IPS DF 6.9 (cell line): ENCODE data around the gene PLPP7.
"Not testable (repeated sequence)": the region's sequence is repeated elsewhere in the genome, so short reads cannot be mapped to it uniquely, and the experiment has no call there.

Experiments
- DNase-seq: peaks from one replicate; pipeline ENCODE4 v3.0.0-alpha.2; 2013; ENCODE audit warnings: low read depth, low spot score
- H3K27ac ChIP-seq: one replicate; pipeline ENCODE4 v1.5.1; 2013; ENCODE audit warnings: low read length, control low read depth
- H3K27me3 ChIP-seq: 2 replicates; pipeline ENCODE4 v1.6.1; 2013; ENCODE audit warnings: mild to moderate bottlenecking, low read length; ENCODE audit not compliant: control insufficient read depth, insufficient read depth
- H3K36me3 ChIP-seq: 2 replicates; pipeline ENCODE4 v1.6.1; 2013; ENCODE audit warnings: low read length; ENCODE audit not compliant: control insufficient read depth, insufficient read depth
- H3K4me1 ChIP-seq: 2 replicates; pipeline ENCODE4 v1.6.1; 2013; ENCODE audit warnings: low read length; ENCODE audit not compliant: control insufficient read depth, insufficient read depth
- H3K4me3 ChIP-seq: 2 replicates; pipeline ENCODE4 v1.5.1; 2013; ENCODE audit warnings: mild to moderate bottlenecking, low read length
- H3K9me3 ChIP-seq: 2 replicates; pipeline ENCODE4 v1.6.1; 2013; ENCODE audit warnings: low read length, inconsistent platforms; ENCODE audit not compliant: control insufficient read depth, insufficient read depth
- WGBS: extraction: QIAGEN DNeasy Blood & Tissue Kit; methylation state at CpG from one replicate; pipeline ENCODE4 v1.1.7; 2013; ENCODE audit warnings: mixed read lengths, missing lambda C conversion rate; ENCODE audit not compliant: insufficient read length, insufficient coverage; 5-methylcytosine and 5-hydroxymethylcytosine counted together

PLPP7 gene

DNA sequence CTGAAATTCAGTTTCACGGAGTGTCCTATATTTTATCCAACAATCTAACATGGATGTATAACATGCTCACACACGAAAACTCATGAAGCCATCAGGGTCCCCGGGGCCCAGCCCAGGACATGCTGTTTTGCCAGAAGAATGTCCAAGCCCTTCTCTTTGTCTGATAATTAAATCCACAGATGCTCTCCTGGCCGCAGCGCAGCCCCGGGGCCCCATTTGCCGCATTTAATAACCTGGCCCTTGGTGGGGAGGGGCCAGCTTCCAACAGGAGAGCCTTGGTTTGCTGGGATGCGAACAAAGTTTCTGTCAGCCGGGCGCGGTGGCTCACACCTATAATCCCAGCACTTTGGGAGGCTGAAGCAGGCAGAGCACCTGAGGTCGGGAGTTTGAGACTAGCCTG lies 30.0 kb downstream of the PLPP7 start:
- H3K27me3 ChIP-seq: no peaks in the 10 kb centered on the region
- no CpG with 5 or more reads among the region's 12 CpGs for WGBS
- H3K36me3 ChIP-seq: no peaks in the 10 kb centered on the region
- no peak overlapping the region for H3K27ac ChIP-seq
- H3K4me3 ChIP-seq: no peak overlapping the region
- no peak for DNase-seq
- no peaks in the 10 kb centered on the region for H3K9me3 ChIP-seq
- H3K4me1 ChIP-seq: no peaks in the 10 kb centered on the region

DNA sequence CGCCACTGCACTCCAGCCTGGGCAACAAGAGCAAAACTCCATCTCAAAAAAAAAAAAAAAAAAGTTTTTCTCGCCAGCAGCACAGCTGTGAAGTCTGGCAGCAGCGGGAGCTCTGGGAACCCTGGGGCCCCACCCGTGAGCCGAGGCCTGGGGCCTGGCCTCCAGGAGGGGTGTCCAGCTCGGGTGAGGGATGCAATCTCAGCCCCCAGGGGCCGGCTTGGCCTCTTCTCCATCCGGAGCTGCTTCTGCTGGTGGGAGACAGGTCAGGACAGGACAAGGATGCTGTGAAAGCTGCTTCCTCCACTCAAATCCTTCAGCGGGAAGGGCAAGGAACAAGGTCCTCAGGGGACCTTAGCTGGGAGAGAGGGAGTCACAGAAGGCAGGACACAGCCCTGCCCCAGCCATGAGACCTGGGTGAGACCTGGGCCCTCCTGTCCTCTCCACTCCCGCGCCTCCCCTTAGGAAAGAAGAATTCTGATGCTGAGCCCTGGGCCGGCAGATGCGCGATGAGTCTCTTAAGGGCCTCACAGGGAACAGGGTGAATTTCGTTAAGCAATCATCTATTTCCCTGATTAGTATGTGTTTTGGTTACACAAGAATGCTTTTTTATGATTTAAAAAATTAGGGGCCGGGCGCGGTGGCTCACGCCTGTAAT lies 30.6 kb downstream of the PLPP7 start:
- H3K36me3 ChIP-seq: no peaks in the 10 kb centered on the region
- no peak overlapping the region for H3K27ac ChIP-seq
- no peaks in the 10 kb centered on the region for H3K9me3 ChIP-seq
- no peaks in the 10 kb centered on the region for H3K4me1 ChIP-seq
- DNase-seq: no peak
- no peaks in the 10 kb centered on the region for H3K27me3 ChIP-seq
- no CpG with 5 or more reads among the region's 19 CpGs for WGBS
- H3K4me3 ChIP-seq: no peak overlapping the region

DNA sequence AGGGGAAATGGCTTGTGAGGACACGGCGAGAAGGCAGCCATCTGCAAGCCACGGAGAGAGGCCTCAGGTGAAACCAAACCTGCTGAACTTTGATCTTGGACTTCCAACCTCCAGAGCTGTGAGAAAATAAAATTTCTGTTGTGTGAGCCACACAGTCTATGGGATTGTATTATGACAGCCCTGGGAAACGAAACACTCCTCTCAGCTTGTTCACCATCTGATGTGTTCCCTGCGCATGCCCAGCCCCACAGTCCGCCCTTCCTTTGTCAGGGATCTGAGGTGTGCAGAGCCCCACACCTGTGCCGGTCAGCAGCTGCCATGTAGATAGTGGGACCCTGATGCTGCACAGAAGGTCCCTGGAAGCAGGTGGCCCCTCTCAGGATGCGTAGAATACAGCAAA lies 34.1 kb downstream of the PLPP7 start:
- Histone ChIP-seq H3K27me3 (no peaks in the 10 kb centered on the region), H3K9me3 (no peaks in the 10 kb centered on the region), H3K36me3 (no peaks in the 10 kb centered on the region), H3K4me1 (no peaks in the 10 kb centered on the region), H3K27ac (no peak overlapping the region), H3K4me3 (no peak overlapping the region)
- WGBS: no CpG with 5 or more reads among the region's 8 CpGs
- no peak for DNase-seq

DNA sequence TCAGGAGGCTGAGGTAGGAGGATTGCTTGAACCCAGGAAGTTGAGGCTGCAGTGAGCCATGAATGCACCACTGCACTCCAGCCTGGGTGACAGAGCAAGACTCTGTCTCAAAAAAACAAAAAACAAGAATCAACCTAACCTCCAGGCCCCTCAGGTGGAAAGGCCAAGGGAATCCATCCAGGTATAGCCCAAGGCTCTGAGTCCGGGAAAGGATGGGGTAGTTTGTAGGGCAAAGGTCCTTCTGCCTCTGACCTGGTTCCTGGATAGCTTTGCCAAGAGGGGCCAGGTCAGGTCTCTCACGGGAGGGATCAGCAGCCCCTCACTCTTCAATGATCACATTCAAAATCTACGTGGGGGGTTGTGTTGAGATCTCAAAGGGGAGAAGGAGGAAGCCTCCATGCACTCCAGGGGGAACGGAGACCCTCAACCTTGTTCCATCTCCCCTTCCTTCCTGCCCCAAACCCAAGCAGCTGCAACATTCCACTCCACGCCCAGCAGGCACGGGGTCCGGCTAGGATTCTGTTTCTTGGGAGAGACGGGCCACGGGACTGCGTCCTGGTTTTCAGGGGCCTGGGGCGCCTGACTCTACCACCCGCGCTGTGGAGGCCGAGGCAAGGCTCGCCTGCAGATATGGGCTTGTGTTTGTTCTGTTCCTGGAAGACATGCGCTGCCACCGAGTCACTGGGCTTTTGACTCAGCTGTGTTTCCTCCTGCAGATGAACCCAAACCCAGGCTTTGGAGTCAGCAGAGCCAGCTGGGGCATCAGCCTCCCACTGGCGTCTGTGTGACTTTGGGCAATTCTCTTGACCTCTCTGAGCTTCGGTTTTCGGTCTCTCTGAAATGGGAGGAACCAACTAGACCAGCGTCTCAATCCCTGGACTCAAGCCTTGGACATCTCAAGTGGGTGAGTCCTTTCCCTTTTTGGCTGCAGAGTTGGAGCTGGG lies 35.5 kb downstream of the PLPP7 start:
- H3K4me3 ChIP-seq: no peak overlapping the region
- no CpG with 5 or more reads among the region's 21 CpGs for WGBS
- H3K9me3 ChIP-seq: no peaks in the 10 kb centered on the region
- no peak overlapping the region for H3K27ac ChIP-seq
- H3K4me1 ChIP-seq: 0 out of 2 replicates have a peak, but pooled peaks cover 2% of the 10 kb centered on the region
- H3K27me3 ChIP-seq: no peaks in the 10 kb centered on the region
- no peak for DNase-seq
- no peaks in the 10 kb centered on the region for H3K36me3 ChIP-seq

DNA sequence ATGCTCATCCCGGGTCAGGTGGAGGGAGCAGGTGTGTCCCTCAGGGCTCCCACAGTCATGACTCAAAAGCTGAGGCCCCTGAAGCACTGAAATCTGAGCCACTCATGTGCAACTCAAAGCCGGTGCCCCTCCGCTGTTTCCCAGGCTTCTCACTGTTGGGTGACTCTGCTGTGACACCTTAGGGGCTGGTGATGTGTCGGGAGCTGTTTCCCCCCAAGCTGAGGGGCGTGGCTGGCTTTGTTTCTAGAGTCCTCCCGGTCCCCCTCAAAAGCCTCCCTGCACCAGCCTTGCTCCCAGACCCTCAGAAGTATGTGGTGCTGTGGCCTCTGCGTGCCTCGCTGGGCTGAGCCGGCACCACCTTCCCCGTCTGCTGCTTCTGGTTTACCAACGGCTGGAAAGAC lies 39.7 kb downstream of the PLPP7 start:
- H3K36me3 ChIP-seq: no peaks in the 10 kb centered on the region
- no peak overlapping the region for H3K4me3 ChIP-seq
- no peaks in the 10 kb centered on the region for H3K9me3 ChIP-seq
- H3K27ac ChIP-seq: no peak overlapping the region
- WGBS: no CpG with 5 or more reads among the region's 11 CpGs
- no peak for DNase-seq
- H3K4me1 ChIP-seq: peaks cover 5% of the 10 kb centered on the region; the same call in 1 of the 2 replicates
- no peaks in the 10 kb centered on the region for H3K27me3 ChIP-seq

DNA sequence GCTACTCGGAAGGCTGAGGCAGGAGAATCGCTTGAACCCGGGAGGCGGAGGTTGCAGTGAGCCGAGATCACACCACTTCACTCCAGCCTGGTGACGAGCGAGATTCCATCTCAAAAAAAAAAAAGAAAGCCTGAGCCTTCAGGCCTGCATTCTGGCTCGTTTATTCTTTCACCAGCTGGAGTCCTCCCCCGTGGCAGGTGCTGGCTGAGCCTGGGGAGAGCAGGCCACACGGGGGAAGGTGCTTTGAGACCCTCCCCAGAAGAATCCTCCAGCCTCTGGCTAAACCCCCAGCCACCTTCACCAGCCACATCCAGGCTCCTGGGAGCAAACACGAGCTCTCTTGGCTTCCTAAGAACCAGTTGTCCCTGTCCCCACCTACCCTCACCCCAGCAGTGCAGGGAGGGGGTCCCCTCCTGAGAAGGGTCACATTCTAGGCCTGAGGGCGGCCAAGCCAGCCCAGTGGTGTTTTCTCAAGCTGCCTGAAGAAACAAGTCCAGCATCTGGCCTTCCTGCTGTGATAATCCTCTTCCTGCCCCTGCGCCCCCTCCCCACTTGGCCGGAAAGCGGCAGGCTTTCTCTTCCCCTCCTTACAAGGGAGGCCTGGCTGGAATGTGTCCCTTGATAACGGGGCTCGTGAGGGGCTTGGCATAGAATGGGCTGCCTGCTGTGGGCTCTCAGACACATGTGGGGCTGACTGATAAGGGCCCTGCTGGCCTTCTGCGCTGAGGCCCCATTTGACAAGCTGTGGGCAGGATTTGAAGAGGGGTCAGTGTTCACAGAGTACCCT lies 41.5 kb downstream of the PLPP7 start:
- WGBS: no CpG with 5 or more reads among the region's 18 CpGs
- Histone ChIP-seq H3K27ac (no peak overlapping the region), H3K4me3 (no peak overlapping the region), H3K9me3 (no peaks in the 10 kb centered on the region), H3K4me1 (peaks cover 5% of the 10 kb centered on the region; the same call in 1 of the 2 replicates), H3K27me3 (no peaks in the 10 kb centered on the region), H3K36me3 (no peaks in the 10 kb centered on the region)
- DNase-seq: peak; percentile 47

DNA sequence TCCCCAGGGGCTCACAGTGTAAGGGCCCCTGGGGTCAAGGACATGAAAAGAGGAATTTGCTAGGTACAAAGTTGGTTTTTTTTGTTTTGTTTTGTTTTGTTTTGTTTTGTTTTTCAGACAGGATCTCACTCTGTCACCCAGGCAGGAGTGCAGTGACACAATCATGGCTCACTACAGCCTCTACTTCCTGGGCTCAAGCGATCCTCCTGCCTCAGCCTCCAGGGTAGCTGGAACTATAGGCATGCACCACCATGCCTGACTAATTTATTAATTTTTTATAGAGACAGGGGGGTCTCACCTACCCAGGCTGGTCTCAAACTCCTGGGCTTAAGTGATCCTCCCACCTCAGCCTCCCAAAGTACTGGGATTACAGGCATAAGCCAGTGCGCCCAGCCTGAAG lies 42.5 kb downstream of the PLPP7 start:
- not testable (repeated sequence) for H3K4me1 ChIP-seq, H3K4me3 ChIP-seq, H3K36me3 ChIP-seq, H3K27me3 ChIP-seq, DNase-seq, H3K9me3 ChIP-seq, H3K27ac ChIP-seq
- WGBS: no CpG with 5 or more reads among the region's 2 CpGs

DNA sequence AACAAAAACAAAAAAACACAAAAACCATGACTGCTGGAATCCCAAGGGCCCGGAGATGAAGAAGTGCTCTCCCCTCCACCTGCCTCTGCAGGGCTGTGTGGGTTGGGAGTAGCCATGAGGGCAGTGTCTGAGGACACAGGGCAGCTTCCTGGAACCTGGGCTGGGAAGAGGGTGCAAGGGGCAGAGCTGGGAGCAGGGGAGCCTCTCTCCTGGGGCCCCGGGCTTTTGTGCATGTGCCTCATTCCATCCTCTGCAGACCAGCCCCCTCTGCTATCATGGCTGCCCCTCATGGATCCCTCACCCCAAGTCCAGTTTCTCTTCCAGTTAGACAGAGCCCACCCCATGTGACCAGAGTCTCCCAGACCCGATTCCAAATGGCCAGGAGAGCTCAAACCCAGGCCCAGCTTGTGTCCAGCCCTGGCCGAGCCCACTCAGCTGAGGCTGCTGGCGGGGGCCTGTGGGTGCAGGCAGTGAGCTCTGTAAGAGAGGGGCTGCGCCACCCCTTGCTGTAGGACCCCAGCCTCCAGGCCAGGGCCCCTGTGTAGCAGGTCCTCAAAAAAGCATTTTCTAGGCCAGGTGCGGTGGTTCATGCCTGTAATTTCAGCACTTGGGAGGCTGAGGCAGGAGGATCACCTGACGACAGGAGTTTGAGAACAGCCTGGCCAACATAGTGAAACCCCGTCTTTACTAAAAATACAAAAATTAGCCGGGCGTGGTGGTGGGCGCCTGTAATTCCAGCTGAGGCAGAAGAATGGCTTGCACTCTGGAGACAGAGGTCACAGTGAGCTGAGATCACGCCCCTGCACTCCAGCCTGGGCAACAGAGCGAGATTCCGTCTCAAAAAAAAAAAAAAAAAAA lies 44.5 kb downstream of the PLPP7 start:
- no peaks in the 10 kb centered on the region for H3K9me3 ChIP-seq
- no peak overlapping the region for H3K27ac ChIP-seq
- no peak for DNase-seq
- H3K4me1 ChIP-seq: peaks cover 6% of the 10 kb centered on the region; the same call in 1 of the 2 replicates
- no CpG with 5 or more reads among the region's 15 CpGs for WGBS
- H3K36me3 ChIP-seq: no peaks in the 10 kb centered on the region
- no peaks in the 10 kb centered on the region for H3K27me3 ChIP-seq
- H3K4me3 ChIP-seq: no peak overlapping the region

DNA sequence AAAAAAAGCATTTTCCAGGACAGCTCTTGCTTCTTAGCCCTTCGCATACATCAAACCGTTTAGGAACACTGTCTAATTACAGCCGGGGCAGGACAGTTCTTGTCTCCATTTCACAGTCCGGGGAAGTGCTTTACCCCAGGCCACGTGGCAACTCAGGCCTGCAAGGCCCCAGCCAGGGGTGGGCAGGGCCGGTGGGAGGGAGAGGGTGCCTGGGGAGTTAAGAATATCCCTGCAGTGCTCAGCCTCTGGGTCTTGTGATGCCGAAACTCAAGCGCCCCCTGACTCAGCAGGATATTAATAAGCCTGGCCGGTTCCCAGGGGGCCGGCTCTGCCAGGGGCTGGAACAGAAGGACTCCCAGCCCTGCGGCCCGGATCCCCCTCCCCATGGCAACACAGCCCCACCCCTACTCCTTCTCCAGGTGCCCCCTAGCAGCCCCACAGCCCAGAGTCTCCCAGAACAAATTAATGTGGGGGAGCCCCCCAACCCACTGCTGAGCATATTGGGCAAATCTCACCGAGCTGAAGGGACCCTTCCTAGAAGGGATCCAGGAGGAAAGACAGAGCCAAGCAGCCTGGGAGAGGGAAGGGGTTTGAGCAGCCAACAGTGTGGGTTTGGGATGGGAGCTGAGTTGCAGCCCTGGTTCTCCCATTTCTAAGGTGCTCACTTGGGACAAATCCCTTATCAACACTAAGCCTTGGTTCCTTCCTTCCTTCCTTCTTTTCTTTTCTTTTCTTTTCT lies 45.3 kb downstream of the PLPP7 start:
- no peak for DNase-seq
- H3K4me1 ChIP-seq: peaks cover 5% of the 10 kb centered on the region; the same call in 1 of the 2 replicates
- WGBS: no CpG with 5 or more reads among the region's 13 CpGs
- no peaks in the 10 kb centered on the region for H3K27me3 ChIP-seq
- no peaks in the 10 kb centered on the region for H3K36me3 ChIP-seq
- no peak overlapping the region for H3K27ac ChIP-seq
- H3K4me3 ChIP-seq: no peak overlapping the region
- no peaks in the 10 kb centered on the region for H3K9me3 ChIP-seq
